ENCODE measurements around the gene DCAF10.
"Not testable (repeated sequence)": the region's sequence is repeated elsewhere in the genome, so short reads cannot be mapped to it uniquely, and the experiment has no call there.

Gene DCAF10

GRCh38 chr9:37870799-37871176 is 70.2 kb downstream of the DCAF10 start:
- DNase-seq, result no peak

- no peak for DNase-seq
These were observed 73.4 kb downstream of the DCAF10 start for GRCh38 chr9:37873955-37874354.

GRCh38 chr9:37876376-37876775 is 75.8 kb downstream of the DCAF10 start:
- DNase-seq, result no peak

GRCh38 chr9:37880916-37881479 is 80.4 kb downstream of the DCAF10 start:
- peak in 1 of 5 experiments; percentile 10 for DNase-seq

GRCh38 chr9:37887977-37888583 is 87.5 kb downstream of the DCAF10 start:
- DNase-seq, result not testable (repeated sequence)

GRCh38 chr9:37889536-37889935 is 88.9 kb downstream of the DCAF10 start:
- DNase-seq, result no peak

- DNase-seq, result not testable (repeated sequence)
These were observed 90.4 kb downstream of the DCAF10 start for GRCh38 chr9:37891042-37891441.

GRCh38 chr9:37892063-37892462 is 91.5 kb downstream of the DCAF10 start:
- DNase-seq, result no peak

- no peak for DNase-seq
These were observed 97.1 kb downstream of the DCAF10 start for GRCh38 chr9:37897665-37898064.

GRCh38 chr9:37899041-37899440 is 98.4 kb downstream of the DCAF10 start:
- no peak for DNase-seq

GRCh38 chr9:37902131-37902530 is 101.5 kb downstream of the DCAF10 start:
- no peak for DNase-seq

GRCh38 chr9:37902796-37903646 is 102.4 kb downstream of the DCAF10 start:
- DNase-seq, result peak in 1 of 5 experiments; percentile 69

- peak; percentile 92 to 95 (median 93) for DNase-seq
These were observed 103.2 kb downstream of the DCAF10 start, which contains the start of gene SLC25A51 for GRCh38 chr9:37903647-37904444. TSS of gene SLC25A51 (minus strand) at chr9:37904127. CDS start at chr9:37888550, 15,577 bp downstream.

GRCh38 chr9:37904445-37905130 is 104.0 kb downstream of the DCAF10 start:
- DNase-seq, result no peak

GRCh38 chr9:37905131-37905505 is 104.5 kb downstream of the DCAF10 start:
- no peak for DNase-seq

GRCh38 chr9:37905776-37906175 is 105.2 kb downstream of the DCAF10 start:
- DNase-seq, result no peak

- no peak for DNase-seq
These were observed 106.0 kb downstream of the DCAF10 start for GRCh38 chr9:37906312-37907239.

GRCh38 chr9:37908283-37908682 is 107.7 kb downstream of the DCAF10 start:
- DNase-seq, result no peak

GRCh38 chr9:37908698-37909186 is 108.1 kb downstream of the DCAF10 start:
- DNase-seq, result no peak

GRCh38 chr9:37909326-37909725 is 108.7 kb downstream of the DCAF10 start:
- no peak for DNase-seq

- not testable (repeated sequence) for DNase-seq
These were observed 109.2 kb downstream of the DCAF10 start for GRCh38 chr9:37909836-37910235.

Measured in T-helper 2 cell (primary cell).